Measurements from ENCODE around the gene SRP54.
"Not testable (repeated sequence)": the region's sequence is repeated elsewhere in the genome, so short reads cannot be mapped to it uniquely, and the experiment has no call there.

The SRP54 gene

DNA sequence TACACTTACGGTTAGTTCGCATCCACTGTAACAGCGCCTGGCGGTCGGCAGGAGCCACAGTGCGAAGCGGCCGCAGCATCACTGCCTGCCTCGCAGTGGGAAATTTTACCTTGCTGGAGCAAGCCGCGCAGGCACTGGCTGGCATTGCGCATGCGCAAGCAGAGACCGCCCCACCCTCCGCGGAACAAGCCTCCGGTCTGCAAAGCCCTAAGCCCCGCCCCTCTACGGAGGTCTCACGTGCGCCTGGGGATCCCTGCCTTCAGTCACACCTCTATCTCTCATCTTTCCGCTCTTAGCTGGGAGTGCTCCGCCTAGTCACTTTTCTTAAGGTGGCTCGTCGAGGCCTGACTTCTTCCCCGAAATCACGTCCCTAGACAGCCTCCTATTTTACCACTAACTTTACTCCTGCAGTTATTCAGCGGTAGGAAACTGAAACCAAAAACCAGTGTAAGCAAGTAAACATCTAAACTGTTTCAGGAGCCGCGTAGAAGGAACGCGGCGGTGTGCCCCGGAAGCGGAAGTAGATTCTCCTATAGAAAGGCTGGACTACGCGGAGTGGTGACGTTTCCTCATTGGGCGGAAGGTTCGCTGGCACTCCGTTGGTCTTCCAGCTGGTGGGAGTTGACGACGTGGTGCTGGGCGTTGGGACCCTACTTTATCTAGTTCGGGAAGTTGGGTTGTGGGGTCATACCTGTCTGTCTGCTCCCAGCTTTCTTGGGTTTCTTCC is at the start of gene SRP54:
Gene SRP54 (plus strand): TSS at position 572 of the 727 bp plus-strand sequence. CDS start 13,718 bp downstream, outside the sequence.
- DNase-seq, result peak; percentile 100

DNA sequence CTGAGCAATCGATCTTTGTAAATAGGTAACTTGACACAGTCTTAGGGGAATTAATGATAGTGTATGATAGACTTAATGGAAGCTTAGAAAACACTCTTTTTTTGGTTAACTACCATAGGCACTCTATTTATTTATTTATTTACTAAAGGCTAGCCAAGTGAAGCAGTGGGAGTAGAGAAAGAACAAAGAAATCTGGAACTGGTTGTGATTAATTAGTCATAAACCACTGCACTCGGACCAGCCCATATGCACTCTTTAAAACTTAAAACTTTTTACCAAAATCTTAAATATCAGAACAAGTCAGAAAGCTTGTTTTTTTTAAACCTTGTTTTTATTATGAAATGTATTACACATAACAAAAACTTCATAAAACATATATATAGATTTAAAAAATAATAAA is 49.5 kb upstream of the SRP54 start:
- no peak for DNase-seq

DNA sequence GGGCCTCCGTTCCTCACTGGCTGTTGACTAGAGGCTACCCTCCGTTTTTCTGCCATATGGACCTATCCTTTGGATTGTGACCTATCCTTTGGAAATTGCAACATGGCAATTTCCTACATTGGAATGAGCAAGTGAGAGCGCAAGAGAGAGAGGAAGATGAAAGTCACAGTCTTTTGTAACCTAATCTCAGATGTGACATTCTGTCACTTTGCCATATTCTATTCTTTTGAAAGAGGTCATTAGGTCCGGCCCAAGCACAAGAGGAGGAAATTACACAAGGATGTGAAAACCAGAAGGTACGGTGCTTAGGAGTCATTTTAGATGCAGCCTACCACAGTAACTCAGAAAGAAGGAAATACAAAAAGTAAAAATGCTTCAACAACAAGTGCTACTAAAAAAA is 47.3 kb upstream of the SRP54 start:
- no peak for DNase-seq

DNA sequence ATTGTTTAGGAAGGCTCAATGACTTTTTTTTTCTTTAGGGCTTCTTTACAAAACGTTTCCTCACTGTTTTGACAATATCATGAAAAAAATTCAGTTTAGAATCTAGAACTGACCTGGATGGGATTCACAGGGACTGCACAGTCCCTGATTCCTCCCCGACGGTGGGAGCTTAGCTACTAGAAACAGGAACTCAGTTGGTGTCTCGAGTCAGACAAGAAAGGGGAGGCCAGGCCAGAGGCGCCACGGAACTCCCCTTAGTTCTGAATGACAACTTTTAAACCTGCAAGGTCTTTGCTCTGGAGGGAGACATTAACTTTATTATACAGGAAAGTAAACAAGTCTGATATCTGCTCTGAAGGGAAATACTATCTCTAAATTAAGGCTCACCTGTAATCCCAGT is 45.4 kb upstream of the SRP54 start:
- no peak for DNase-seq

DNA sequence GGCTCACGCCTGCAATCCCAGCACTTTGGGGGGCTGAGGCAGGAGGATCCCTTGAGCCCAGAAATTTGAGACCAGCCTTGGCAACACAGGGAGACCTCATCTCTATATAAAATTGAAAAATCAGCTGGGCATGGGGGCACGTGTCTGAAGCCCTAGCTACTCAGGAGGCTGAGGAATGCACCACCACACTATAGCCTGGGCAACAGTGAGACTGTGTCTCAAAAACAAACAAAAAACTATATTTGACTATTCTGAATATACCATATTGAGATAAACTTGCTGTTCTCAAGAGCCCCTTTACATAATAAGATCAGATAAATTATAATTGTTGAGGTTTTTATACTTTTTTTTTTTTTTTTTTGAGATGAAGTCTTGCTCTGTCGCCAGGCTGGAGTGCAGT is 44.9 kb upstream of the SRP54 start:
- no peak for DNase-seq

DNA sequence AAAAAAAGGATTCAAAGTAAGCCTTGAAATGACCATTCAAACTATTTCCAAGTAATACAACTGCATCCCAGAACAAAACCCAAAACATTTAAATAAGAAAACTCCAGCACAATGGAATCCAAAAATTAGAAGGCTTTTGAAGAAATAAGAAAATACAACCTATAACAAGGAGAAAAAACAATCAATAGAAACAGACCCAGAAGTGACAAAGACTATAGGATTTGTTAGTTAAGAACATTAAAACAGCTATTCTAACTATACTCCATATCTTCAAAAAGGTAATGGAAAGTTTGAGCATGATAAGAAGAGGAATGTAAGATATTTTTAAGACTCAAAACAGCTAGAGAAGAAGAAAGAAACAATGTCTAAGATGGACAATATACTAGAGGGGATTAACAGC is 39.3 kb upstream of the SRP54 start:
- no peak for DNase-seq

DNA sequence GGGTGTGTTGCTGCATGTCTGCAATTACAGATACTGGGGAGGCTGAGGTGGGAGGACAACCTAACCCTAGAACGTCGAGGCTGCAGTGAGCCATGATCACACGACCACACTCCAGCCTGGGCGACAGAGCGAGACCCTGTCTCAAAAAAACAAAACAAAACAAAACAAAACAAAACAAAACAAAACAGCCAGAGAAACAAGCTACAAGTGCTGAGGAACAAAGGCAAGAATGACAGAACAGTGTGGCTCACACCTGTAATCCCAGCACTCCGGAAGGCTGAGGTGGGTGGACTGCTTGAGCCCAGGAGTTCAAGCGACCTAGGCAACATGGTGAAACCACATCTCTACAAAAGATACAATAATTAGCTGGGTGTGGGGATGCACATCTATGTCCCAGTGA is 38.0 kb upstream of the SRP54 start:
- no peak for DNase-seq

DNA sequence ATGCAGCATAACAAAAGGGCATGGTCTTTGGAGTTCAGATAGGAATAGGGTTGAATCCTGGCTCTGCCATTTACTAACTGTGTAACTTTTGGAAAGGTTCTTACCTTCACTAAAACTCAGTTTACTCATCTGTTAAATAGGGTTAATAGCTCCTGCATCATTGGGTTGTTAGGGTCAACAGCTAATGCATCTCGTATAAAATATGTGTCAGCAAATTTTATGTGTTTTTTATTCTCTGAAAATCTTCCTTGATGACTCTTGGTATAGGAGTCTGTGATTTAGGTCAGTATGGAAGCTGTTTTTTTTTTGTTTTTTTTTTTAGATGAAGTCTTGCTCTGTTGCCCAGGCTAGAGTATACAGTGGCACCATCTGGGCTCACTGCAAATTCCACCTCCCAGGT is 36.1 kb upstream of the SRP54 start:
- no peak for DNase-seq

DNA sequence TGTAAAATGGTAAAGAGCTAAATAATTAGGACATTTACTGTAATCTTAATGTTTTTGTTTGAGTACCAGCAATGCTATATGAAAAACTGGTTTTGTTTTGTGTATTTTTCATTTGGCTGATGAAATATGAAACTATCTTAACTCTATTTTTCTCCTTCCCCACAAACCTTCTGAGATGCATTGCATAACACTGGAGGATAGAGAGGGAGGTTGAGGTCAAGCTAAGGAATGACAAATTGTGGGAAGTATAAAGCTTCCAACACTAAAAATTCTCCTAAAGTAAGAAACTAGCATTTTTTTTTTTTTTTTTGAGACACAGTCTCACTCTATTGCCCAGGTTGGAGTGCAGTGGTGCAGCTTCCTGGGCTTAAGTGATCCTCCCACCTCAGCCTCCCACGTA is 31.5 kb upstream of the SRP54 start:
- DNase-seq, result no peak

DNA sequence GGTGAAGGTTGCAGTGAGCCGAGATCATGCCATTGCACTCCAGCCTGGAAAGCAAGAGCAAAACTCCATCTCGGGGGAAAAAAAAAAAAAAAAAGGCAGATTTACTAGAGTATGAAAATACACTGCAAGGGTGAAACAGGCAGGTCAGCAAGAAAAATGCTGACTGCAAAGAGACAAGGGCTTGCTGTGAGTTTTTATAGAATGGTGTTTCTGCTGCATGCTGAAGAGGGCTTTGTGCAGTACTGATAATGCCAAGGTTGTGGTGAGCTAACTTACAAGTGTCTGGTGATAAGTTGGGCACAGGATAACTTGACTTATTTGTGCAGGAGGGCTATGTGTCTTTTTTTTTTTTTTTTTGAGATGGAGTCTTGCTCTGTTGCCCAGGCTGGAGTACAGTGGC is 25.9 kb upstream of the SRP54 start:
- DNase-seq, result no peak

DNA sequence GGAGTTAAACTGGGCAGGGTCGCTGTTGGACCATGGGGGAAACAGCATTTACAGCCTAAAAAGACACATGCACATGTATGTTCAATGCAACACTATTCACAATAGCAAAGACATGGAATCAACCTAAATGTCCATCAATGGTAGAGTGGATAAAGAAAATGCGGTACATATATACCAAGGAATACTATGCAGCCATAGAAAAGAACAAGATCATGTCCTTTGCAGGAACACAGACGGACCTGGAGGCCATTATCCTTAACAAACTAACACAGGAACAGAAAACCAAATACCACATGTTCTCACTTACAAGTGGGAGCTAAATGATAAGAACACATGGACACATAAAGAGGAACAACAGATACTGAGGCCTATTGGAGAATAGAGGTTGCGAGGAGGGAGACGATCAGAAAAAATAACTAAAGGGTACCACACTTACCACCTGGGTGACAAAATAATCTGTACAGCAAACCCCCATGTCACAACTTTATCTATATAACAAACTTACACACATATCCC is 25.0 kb upstream of the SRP54 start:
- DNase-seq, result no peak

DNA sequence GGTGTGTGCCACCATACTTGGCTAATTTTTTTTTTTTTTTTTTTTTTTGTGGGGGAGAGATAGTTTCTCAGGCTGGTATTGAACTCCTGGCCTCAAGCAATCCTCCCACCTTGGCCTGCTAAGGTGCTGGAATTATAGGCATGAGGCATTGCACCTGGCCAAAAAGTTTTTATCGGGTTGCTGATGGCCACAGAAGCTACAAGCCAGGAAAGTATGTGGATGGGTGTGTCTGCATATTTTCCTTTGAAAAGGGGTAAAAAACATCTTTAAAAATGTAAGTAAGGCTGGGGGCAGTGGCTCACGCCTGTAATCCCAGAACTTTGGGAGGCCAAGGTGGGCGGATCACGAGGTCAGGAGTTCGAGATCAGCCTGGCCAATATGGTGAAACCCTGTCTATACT is 20.7 kb upstream of the SRP54 start:
- not testable (repeated sequence) for DNase-seq

DNA sequence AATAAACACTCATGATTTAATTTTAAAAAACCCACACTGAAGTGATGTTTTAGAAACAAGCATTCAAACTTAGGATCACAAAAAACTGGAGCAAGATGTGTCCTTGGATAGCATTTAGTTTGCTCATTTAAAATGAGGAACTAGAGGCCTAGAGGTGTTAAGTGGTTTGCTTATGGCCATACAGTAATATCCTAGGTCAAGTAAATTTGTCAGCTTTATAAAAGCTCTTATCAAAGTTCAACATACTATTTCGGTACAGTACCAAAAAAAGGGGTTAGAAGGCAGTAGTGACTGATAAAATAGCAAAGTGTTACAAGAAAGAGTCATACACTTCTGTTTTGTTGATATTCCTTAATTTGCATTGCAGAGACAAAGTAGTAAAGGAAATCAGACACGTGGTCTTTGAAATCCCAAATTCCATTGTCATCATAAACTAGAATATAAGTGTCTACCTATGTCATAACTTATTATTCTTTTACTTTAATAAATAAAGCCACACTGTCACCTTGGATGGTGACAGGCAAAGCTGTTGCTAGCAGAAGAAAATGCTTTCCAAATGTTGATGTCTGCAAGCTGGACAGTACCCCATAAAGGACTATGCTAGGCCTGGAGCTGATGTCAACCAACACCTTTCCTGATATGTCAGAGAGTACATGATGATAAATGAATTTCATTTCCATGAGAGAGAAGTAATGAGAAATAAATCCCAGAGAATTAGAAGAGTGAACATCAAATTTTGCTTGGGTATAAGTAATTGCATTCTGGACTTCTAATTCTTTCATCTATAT is 17.6 kb upstream of the SRP54 start:
- no peak for DNase-seq

DNA sequence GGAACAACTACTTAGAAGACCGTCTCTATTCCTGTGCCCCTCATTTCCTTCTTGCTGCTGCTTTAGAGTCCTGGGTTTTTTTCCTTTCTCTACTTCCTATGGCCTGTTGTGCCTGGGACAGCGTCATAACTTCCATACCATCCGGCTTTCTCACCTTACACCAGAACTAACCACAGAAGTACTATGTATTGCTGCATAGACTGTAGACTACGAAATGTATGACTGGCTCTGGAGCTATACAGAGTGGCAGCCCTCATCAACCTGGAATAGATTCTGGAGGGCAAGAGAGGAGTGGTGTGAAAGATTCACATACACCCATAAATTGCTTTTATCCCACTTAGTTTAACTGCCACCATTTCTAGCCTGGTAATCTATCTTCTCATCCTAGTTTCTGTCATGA is 16.9 kb upstream of the SRP54 start:
- DNase-seq, result no peak

DNA sequence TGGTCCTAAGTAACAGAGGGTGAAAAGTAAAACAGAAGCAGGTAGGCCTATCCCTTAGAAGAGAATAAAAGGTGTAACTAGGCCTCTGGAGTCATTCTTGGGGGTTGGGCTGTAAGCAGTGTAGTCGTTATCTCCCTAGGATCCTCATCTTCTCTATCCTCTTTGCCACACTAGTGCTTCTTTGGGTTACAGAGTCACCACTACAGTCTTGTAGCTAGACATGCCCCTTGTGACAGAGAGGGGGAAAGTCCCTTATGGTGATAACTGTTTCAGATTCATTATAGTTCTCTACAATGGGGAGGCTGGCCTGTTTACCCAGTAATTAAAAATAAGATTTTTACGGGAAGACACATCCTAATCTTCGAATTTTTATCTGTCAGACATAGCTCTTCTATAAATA is 16.4 kb upstream of the SRP54 start:
- DNase-seq, result peak; percentile 9

DNA sequence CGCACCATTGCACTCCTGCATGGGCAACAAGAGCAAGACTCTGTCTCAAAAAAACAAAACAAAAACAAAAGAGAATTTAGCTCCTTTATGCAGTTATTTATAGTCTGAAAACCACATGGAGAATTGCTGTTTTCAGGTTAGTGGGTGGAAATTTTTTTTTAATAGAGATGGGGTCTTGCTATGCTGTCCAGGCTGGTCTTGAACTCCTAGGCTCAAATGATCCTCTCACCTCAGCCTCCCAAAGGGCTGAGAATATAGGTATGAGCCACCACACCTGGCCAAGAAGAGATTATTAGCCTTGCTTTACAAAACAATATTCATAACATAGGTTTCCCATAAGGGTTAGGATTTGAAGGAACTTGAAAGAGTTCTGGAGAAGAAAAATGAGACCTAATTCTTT is 12.1 kb upstream of the SRP54 start:
- no peak for DNase-seq

DNA sequence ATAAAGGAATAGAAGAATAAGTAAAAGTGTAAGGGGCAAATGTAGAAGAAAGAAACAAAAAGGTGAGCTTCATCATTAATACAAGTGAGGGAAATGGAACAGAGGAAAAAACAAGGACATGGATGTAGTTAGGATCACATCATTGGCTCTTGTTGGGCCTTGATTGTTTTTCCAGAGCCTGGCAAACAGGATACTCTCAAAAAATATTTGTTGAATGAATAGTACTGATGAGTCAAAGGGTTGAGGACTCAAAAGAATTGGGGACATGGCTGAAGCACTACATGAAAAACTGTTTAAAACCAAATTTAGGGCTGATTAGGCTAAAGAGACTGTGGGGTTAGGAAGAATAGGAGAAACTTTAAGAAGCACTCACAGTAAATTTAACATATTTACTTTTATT is 11.4 kb upstream of the SRP54 start:
- DNase-seq, result no peak

DNA sequence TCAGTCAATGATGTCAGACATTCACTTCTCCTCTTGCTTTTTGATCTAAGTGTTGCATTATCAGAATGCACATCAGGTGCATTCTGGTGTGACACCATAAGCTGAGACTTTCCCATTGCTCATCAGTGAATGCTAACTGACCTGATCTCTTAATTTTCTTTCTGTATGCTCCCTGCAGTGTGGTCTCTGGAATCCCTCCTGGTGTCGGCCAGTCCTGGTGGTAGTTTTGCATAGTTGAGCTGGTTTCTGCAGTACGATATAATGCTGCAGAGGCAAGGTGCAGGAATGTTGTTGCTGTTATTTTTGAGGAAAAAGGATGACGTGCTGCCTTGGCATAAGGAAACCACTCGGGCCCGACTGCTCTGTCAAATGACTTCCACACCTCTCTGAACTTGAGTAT is 11.0 kb upstream of the SRP54 start:
- DNase-seq, result no peak

DNA sequence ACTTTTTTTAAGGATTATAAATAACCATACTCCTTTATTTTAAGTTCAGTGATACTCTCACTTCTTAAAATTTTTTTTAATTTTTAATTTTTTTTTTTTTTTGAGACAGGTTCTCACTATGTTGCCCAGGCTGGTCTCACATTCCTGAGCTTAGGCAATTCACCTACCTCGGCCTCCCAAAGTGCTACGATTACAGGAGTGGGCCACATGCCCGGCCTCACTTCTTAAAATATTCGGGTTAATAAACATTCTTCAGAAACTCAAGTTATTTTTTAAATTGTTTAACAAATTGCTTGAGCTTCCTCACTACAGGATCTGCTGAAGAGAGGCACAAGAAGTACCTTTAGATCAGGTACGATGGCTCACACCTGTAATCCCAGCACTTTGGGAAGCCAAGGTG is 4.3 kb upstream of the SRP54 start:
- DNase-seq, result no peak

DNA sequence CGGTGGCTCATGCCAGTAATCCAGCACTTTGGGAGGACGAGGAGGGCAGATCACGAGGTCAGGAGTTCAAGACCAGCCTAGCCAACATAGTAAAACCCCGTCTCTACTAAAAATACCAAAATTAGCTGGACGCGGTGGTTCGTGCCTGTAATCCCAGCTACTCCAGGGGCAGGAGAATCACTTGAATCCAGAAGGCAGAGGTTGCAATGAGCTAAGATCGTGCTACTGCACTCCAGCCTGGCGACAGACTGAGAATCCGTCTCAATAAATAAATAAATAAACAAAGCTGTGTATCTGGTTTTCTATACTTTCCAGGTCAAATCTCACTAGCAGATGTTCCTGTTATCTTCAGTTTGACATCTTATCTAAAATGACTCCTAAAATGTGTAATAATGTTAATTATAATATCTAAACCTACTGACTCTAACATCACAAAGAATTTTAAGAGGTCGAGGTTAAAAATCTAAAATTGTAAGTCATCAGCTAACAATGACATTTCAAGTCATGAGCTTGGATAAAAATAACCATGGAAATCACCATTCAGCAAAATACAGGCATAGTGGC is 2.4 kb upstream of the SRP54 start:
- no peak for DNase-seq

DNA sequence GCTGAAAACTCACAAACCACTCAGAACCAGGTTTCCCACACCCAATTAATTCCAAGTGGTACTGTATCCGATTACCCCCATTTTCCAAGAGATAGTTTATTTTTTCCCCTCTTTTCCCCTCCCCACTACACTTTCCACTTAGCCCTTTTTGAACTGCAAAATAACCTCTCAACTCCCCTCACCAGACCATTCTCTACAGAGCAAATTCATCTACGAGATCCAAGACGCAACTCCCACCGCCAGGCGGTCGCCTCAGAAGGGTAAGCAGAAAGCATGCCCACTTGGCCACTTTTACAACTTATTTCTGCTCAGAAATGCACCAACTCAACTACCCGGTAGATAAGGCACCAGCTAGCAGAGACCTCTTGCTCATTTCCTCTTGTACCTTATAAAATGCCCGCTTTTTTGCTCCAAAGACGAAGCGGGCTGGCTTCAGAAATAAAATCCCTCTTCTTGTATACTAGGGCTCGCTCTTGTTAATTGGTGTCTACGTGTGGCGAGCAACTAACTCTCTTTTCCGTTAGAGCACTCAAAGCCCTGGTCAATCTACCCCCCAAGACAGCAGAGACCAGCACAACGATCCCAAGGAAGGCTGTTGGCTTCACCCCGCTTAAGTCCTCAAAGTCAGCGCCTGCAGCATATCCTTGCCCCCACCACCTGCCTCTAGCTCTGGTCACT is 910 bp upstream of the SRP54 start:
- DNase-seq, result peak; percentile 51

DNA sequence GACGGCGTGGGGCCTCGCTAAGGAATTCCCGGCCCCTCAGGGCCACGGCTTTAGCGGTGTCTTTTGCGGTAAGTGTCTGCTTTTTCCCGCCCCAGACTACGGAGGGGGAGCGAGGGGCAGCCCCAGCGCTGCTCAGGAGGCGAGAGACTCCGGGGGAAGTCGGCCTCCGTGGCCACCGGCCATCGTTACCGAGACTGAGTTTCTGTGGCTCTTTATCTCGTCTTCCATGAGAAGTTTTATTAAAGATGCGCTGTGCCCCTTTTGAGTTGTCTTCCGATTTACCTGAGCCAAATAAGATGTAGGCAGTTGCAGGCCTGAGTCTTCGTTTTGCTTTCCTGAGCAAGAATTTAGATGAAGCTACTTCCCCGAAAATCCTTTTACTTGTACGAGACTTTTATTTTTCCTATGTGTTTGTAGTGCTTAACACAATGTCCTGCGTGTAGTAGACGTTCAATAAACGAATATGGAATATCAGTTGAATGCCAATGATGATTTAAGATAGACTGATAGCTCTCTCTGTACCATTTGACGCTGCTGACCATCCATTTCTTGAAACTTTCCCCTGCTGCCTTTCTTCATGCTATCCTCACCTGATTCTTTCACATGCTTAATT is 462 bp downstream of the SRP54 start:
- no peak for DNase-seq

DNA sequence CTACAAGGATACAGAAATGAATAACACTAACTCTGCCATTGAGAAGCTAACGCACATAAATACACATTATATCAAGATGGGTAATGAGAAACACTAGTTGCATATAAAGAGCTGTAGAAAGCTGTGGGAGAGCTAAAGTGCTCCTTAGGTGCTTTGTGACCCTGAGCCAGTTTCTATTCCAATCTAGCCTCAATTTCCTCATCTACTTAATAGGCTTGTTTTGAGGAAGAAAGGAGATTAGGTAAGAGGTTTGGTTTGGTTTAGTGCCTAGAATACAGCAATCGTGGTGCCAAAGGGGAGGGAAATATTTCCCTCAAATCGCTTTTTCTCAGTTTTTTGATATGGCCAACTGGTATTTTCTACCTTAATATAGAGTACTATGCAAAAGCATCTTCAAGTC is 994 bp downstream of the SRP54 start:
- DNase-seq, result no peak
